Measurements from ENCODE around the gene TBL1X. TPM values are rescaled to one million over a fixed set of nuclear protein-coding genes. Genes with fewer than 3 reads are reported as not detected.

The TBL1X gene
- total RNA-seq, 1 experiment from 2014 or later, result 14.6 TPM

- no TSS peak for BruUV-seq (replicated peaks)
These were observed 311.1 kb downstream of the TBL1X start for GRCh38 chrX:9775930-9776329.

GRCh38 chrX:9781941-9782340 lies 317.1 kb downstream of the TBL1X start:
- intact Hi-C loops (cut with micrococcal nuclease; ENCODE audit: unreplicated experiment) (no loop called here), in situ Hi-C loops (cut with HindIII; ENCODE audit: low pct_unique_long_range_greater_than_20kb, low sequenced_read_pairs) (no loop called here)
- POLR2A ChIA-PET, result no interaction called here
- no peak overlapping the region for H3K27ac ChIP-seq (ENCODE audit: low read length)
- no TSS peak for BruUV-seq (replicated peaks)
- no peaks in the 10 kb centered on the region for H3K4me1 ChIP-seq (ENCODE audit: control insufficient read depth, insufficient read depth, low read length)
- H3K4me3 ChIP-seq (ENCODE audit: low read depth in 2 of 2, low read length in 2 of 2), result no peak overlapping the region
- ATAC-seq, result no peak
- no peaks in the 10 kb centered on the region; the same call in 1 of the 2 replicates for H3K27me3 ChIP-seq (ENCODE audit: control insufficient read depth, insufficient read depth, low read length)
- no peak for DNase-seq (ENCODE audit: low read depth, low spot score)
- no peaks in the 10 kb centered on the region for H3K9me3 ChIP-seq (ENCODE audit: control insufficient read depth, insufficient read depth, low read depth, low read length)
- TF ChIP-seq SIN3A (IDR thresholded peaks at IDR 0.05; ENCODE audit: borderline replicate concordance, insufficient read depth, low read depth, low read length) (no peak), POLR2AphosphoS5 (IDR thresholded peaks at IDR 0.05; ENCODE audit: low read depth, low read length) (no peak), REST (IDR thresholded peaks at IDR 0.05; ENCODE audit: insufficient read depth in 1 of 2, low read depth in 2 of 2, low read length in 1 of 2) (no peak), TCF7L2 (IDR thresholded peaks at IDR 0.05; ENCODE audit: low read depth, low read length) (no peak)
- TF ChIP-seq, protein P1, sequence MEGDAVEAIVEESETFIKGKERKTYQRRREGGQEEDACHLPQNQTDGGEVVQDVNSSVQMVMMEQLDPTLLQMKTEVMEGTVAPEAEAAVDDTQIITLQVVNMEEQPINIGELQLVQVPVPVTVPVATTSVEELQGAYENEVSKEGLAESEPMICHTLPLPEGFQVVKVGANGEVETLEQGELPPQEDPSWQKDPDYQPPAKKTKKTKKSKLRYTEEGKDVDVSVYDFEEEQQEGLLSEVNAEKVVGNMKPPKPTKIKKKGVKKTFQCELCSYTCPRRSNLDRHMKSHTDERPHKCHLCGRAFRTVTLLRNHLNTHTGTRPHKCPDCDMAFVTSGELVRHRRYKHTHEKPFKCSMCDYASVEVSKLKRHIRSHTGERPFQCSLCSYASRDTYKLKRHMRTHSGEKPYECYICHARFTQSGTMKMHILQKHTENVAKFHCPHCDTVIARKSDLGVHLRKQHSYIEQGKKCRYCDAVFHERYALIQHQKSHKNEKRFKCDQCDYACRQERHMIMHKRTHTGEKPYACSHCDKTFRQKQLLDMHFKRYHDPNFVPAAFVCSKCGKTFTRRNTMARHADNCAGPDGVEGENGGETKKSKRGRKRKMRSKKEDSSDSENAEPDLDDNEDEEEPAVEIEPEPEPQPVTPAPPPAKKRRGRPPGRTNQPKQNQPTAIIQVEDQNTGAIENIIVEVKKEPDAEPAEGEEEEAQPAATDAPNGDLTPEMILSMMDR (IDR thresholded peaks at IDR 0.05), result no peak
- no peaks in the 10 kb centered on the region for H3K36me3 ChIP-seq (ENCODE audit: control insufficient read depth, insufficient read depth, low read length)
- CTCF ChIA-PET, result no interaction called here

More at GRCh38 chrX:9775930-9776329, 311.1 kb downstream of the TBL1X start:
- CTCF ChIA-PET, result interaction anchor here (0.7 kb wide), 1 partner anchor 170 kb away, joined by 5 read pairs; no protein-coding TSS in a partner anchor
- no peak overlapping the region for H3K4me3 ChIP-seq (ENCODE audit: low read depth in 2 of 2, low read length in 2 of 2)
- H3K4me1 ChIP-seq (ENCODE audit: control insufficient read depth, insufficient read depth, low read length), result no peaks in the 10 kb centered on the region
- no peak for TF ChIP-seq POLR2AphosphoS5 (IDR thresholded peaks at IDR 0.05; ENCODE audit: low read depth, low read length)
- no peak for TF ChIP-seq SIN3A (IDR thresholded peaks at IDR 0.05; ENCODE audit: borderline replicate concordance, insufficient read depth, low read depth, low read length)
- TF ChIP-seq TCF7L2 (IDR thresholded peaks at IDR 0.05; ENCODE audit: low read depth, low read length), result no peak
- no peak for TF ChIP-seq REST (IDR thresholded peaks at IDR 0.05; ENCODE audit: insufficient read depth in 1 of 2, low read depth in 2 of 2, low read length in 1 of 2)
- TF ChIP-seq, protein P1 (IDR thresholded peaks at IDR 0.05), result no peak
- intact Hi-C loops (cut with micrococcal nuclease; ENCODE audit: unreplicated experiment), result no loop called here
- in situ Hi-C loops (cut with HindIII; ENCODE audit: low pct_unique_long_range_greater_than_20kb, low sequenced_read_pairs), result no loop called here
- no peak for DNase-seq (ENCODE audit: low read depth, low spot score)
- H3K27me3 ChIP-seq (ENCODE audit: control insufficient read depth, insufficient read depth, low read length), result no peaks in the 10 kb centered on the region
- POLR2A ChIA-PET, result no interaction called here
- ATAC-seq, result no peak
- no peak overlapping the region for H3K27ac ChIP-seq (ENCODE audit: low read length)
- H3K36me3 ChIP-seq (ENCODE audit: control insufficient read depth, insufficient read depth, low read length), result no peaks in the 10 kb centered on the region
- H3K9me3 ChIP-seq (ENCODE audit: control insufficient read depth, insufficient read depth, low read depth, low read length), result no peaks in the 10 kb centered on the region
